ENCODE measurements around the gene TMEM128. TPM values are rescaled to one million over a fixed set of nuclear protein-coding genes. Genes with fewer than 3 reads are reported as not detected.

Gene TMEM128
- total RNA-seq, 4 donors from 2014 or later: 12.5 to 20.4 (median 17.8) TPM

DNA sequence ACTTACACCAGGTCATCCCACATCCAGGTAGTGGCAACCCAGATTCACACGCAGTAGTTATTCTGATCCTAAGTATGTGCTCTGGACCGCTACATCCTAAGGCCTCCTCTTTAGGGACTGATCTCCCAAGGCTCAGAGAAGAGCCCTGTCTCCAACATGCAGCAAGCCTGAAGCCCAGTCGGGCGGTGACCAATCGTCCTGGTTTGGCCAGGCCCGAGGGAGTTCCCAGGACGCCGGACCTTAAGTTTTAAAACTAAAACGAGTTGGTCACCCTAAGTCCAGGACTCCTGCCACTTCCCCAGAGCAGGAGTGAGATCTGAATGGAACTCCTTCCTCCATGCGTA lies 41.5 kb upstream of the TMEM128 start:
- peak; percentile 11 for ATAC-seq
- Histone ChIP-seq H3K36me3 (peaks cover 0 to 27% of the 10 kb centered on the region in 2 donors), H3K27me3 (no peaks in the 10 kb centered on the region), H3K4me1 (peaks cover 2 to 40% (median 18%) of the 10 kb centered on the region in 3 donors), H3K4me3 (peak overlapping the region; percentile 57 to 98), H3K9me3 (no peaks in the 10 kb centered on the region), H3K27ac (peak overlapping the region in 3 of 4 donors; percentile 84 to 89 (median 85))
- 0% methylated on average over 2 to 8 of the region's 10 CpGs for WGBS, 2 donors (ENCODE audit: low coverage in 1 of 2)
- TF ChIP-seq POLR2AphosphoS5 (IDR thresholded peaks at IDR 0.05) (no peak), POLR2A (IDR thresholded peaks at IDR 0.05) (no peak), EP300 (IDR thresholded peaks at IDR 0.05) (no peak)
- TF ChIP-seq, protein P1, sequence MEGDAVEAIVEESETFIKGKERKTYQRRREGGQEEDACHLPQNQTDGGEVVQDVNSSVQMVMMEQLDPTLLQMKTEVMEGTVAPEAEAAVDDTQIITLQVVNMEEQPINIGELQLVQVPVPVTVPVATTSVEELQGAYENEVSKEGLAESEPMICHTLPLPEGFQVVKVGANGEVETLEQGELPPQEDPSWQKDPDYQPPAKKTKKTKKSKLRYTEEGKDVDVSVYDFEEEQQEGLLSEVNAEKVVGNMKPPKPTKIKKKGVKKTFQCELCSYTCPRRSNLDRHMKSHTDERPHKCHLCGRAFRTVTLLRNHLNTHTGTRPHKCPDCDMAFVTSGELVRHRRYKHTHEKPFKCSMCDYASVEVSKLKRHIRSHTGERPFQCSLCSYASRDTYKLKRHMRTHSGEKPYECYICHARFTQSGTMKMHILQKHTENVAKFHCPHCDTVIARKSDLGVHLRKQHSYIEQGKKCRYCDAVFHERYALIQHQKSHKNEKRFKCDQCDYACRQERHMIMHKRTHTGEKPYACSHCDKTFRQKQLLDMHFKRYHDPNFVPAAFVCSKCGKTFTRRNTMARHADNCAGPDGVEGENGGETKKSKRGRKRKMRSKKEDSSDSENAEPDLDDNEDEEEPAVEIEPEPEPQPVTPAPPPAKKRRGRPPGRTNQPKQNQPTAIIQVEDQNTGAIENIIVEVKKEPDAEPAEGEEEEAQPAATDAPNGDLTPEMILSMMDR (IDR thresholded peaks at IDR 0.05): no peak

DNA sequence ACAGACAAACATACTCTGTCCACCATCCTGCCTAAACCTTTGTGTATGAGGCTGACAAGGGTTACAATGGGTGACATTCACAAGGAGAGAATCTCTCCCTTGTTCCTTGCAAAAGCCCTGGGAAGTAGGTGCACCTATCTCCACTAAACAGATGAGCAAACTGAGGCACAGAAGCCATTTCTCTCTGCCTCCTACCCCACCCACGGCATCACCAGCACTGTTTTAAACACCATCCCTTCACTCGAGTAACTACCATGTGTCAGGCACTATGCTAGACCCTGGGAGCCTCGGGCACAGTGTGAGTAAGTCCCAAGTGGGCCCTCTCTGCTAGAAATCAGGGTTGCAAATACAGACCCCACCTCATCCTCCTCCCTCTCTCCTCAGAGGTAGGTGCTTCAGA lies 41.0 kb upstream of the TMEM128 start:
- H3K4me3 ChIP-seq: peak overlapping the region; percentile 57 to 98
- WGBS, 2 donors (ENCODE audit: low coverage in 1 of 2): 10 to 34% methylated on average over 2 to 3 of the region's 3 CpGs
- H3K9me3 ChIP-seq: no peaks in the 10 kb centered on the region
- H3K4me1 ChIP-seq: peaks cover 2 to 40% (median 18%) of the 10 kb centered on the region in 3 donors
- H3K27me3 ChIP-seq: no peaks in the 10 kb centered on the region
- TF ChIP-seq POLR2AphosphoS5 (IDR thresholded peaks at IDR 0.05): no peak
- TF ChIP-seq POLR2A (IDR thresholded peaks at IDR 0.05): no peak
- no peak for TF ChIP-seq EP300 (IDR thresholded peaks at IDR 0.05)
- TF ChIP-seq, protein P1 (IDR thresholded peaks at IDR 0.05): no peak
- ATAC-seq: no peak
- H3K36me3 ChIP-seq: peaks cover 0 to 33% of the 10 kb centered on the region in 2 donors
- H3K27ac ChIP-seq: peak overlapping the region in 1 of 4 donors; percentile 85

DNA sequence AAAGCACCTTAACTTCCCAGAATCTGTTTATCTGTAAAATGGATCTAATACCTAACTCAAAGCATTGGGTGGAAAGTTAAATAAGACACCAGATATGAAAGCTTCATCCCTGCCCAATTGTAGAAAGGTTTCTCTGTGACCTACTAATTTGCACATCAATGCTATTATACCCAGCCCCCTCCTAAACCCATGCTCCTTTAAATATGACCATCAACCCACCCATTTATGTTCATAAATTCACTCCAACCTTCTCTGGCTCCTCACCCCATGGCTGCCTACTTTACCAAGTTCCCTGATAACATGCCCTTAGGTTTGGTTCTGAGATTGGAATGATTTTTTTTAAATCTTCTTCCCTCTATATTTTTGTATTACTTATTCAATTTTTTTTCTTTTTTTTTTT lies 40.1 kb upstream of the TMEM128 start:
- H3K36me3 ChIP-seq: peaks cover 0 to 39% of the 10 kb centered on the region in 2 donors
- no peak overlapping the region for H3K27ac ChIP-seq
- no peak overlapping the region for H3K4me3 ChIP-seq
- H3K27me3 ChIP-seq: no peaks in the 10 kb centered on the region
- peaks cover 2 to 39% (median 18%) of the 10 kb centered on the region in 3 donors for H3K4me1 ChIP-seq
- TF ChIP-seq POLR2A (IDR thresholded peaks at IDR 0.05) (no peak), EP300 (IDR thresholded peaks at IDR 0.05) (no peak), POLR2AphosphoS5 (IDR thresholded peaks at IDR 0.05) (no peak)
- TF ChIP-seq, protein P1 (IDR thresholded peaks at IDR 0.05): no peak
- ATAC-seq: no peak
- H3K9me3 ChIP-seq: no peaks in the 10 kb centered on the region

DNA sequence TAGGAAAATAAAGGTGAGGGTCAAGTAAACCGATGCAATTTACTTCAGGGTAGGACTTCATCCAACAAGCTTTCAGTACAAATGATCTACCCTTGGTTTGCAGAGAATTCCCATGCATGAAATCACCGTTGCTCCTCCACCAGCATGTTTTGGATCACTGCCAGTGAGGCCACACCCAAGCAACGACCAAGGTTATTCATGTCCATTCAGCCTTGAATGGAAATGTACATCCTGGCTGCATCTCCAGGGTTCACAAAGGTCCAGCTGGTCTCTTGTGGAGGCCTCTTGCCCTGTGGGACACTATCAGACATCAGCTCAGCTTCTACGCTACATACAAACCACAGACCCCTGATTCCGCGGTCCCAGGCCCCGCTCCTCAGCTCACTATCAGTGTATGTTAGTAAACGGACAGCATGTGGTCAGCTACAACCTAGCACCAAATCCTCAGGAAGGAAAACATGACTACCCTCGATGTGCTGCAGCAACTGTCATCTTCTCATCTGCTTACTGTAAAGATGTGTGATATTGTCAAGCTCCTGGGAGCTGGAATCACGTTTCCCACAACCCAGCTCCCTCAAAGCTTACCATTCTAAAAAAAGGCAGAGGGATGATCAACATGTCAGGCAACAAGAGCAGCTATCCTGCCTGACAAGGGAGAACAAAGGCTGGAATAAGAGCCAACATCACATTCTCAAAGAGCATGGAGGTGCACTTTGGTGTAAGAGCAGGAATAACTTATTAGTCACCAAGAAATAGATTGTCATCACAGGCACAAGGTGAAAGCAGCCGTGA lies 37.0 kb upstream of the TMEM128 start:
- 58 to 69% methylated on average over 4 to 7 of the region's 11 CpGs for WGBS, 2 donors (ENCODE audit: low coverage in 1 of 2)
- no peak for ATAC-seq

More for the DNA sequence above, 37.0 kb upstream of the TMEM128 start:
- H3K9me3 ChIP-seq: no peaks in the 10 kb centered on the region
- TF ChIP-seq, protein P1 (IDR thresholded peaks at IDR 0.05): no peak
- no peak for TF ChIP-seq EP300 (IDR thresholded peaks at IDR 0.05)
- TF ChIP-seq POLR2A (IDR thresholded peaks at IDR 0.05): no peak
- TF ChIP-seq POLR2AphosphoS5 (IDR thresholded peaks at IDR 0.05): no peak
- H3K36me3 ChIP-seq: peaks cover 2 to 62% of the 10 kb centered on the region in 2 donors
- peaks cover 0 to 14% (median 11%) of the 10 kb centered on the region in 3 donors for H3K4me1 ChIP-seq
- H3K4me3 ChIP-seq: no peak overlapping the region
- no peaks in the 10 kb centered on the region for H3K27me3 ChIP-seq
- H3K27ac ChIP-seq: no peak overlapping the region

All from gastroesophageal sphincter (tissue), 4 donors.